ENCODE data around the gene MYO1D.

The MYO1D gene

DNA sequence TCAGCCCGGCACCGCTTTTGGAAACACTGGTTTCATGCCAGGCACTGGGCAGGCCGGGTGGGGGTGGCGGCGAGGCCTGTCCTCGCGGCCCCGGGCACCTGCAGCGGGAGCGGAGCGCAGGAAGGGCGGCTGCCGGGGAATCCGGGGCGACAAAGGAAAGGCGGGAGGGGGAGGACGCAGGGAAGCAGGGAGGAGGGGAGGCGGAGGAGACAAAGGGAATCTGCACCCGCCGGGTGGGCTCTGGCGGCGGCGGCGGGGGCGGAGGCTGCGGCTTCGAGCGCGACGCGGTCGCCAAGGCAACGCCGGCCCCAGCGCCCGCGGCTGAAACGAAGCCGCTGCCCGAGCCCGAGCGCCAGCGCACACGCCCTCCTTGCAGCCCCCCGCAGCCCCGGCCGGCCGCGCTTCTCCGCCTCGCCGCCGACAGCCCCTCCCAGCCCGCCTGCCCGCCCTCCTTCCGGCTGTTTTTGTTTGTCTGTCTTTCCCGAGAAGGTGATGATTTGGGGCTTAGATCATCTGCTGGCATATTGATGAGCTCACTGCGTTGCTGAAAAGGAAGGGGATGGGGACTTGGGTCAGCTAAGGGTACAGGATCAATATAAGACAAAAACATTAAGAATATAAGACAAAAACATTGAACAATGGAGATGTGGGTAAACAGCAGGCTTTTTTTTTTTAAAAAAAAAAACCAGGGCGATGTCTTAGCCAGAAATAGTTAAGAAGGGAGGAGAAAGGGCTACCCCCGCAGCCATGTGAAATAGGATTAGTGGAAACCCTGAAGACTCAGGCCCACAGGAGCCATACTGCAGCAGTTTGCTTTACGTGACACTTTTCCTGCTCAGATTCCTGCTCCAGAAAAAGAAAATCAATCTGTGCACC is 357.5 kb downstream of the MYO1D start:
- Histone ChIP-seq H3K9me3 (ENCODE audit: control insufficient read depth in 2 of 2, low read length in 2 of 2) (no peaks in the 10 kb centered on the region), H3K27ac (ENCODE audit: low read length) (no peak overlapping the region), H3K9ac (ENCODE audit: low read length in 2 of 2) (peak overlapping the region in 1 of 2 donors; percentile 13), H3K36me3 (ENCODE audit: control insufficient read depth in 2 of 2, insufficient read depth in 2 of 2, low read length in 2 of 2) (no peaks in the 10 kb centered on the region), H3K27me3 (ENCODE audit: control insufficient read depth in 1 of 2, insufficient read depth in 2 of 2, low read length in 2 of 2) (no peaks in the 10 kb centered on the region), H3K4me3 (ENCODE audit: low read length in 2 of 2) (peak overlapping the region; percentile 57 to 69), H3K4me1 (ENCODE audit: control insufficient read depth, insufficient read depth, low read length) (peaks cover 11% of the 10 kb centered on the region)

DNA sequence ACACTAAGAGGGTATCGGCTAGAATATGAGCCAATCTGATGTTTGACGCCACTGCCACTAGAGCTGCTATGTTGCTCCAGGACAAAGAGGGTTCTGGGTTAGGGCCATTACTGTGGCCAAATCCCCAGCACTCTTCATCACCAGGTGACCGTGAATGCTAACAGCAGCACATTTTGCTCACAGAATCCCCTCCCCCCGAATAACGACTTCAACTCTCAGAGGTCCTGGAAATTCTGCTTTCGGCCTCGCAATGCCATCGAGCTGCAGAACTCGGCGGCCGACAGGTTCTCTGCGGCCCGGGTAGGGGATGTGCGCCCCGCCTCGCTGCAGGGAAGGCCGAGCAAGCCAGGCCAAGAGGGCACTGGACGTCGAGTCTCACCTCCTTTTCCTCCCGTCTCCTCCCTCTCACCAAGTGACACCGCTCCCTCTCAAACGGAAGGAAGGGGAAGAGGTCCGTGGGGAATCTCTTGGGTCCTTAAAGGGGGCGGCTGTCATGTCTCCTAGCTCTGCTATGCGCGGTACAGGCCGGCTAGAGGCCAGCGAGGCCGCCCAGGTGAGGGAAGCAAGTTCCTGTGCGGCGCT is 358.2 kb downstream of the MYO1D start:
- no peak overlapping the region for H3K27ac ChIP-seq (ENCODE audit: low read length)
- H3K9me3 ChIP-seq (ENCODE audit: control insufficient read depth in 2 of 2, low read length in 2 of 2): no peaks in the 10 kb centered on the region
- no peak overlapping the region for H3K9ac ChIP-seq (ENCODE audit: low read length in 2 of 2)
- H3K36me3 ChIP-seq (ENCODE audit: control insufficient read depth in 2 of 2, insufficient read depth in 2 of 2, low read length in 2 of 2): no peaks in the 10 kb centered on the region
- no peaks in the 10 kb centered on the region for H3K27me3 ChIP-seq (ENCODE audit: control insufficient read depth in 1 of 2, insufficient read depth in 2 of 2, low read length in 2 of 2)
- H3K4me1 ChIP-seq (ENCODE audit: control insufficient read depth, insufficient read depth, low read length): peaks cover 11% of the 10 kb centered on the region
- H3K4me3 ChIP-seq (ENCODE audit: low read length in 2 of 2): peak overlapping the region; percentile 57 to 69

DNA sequence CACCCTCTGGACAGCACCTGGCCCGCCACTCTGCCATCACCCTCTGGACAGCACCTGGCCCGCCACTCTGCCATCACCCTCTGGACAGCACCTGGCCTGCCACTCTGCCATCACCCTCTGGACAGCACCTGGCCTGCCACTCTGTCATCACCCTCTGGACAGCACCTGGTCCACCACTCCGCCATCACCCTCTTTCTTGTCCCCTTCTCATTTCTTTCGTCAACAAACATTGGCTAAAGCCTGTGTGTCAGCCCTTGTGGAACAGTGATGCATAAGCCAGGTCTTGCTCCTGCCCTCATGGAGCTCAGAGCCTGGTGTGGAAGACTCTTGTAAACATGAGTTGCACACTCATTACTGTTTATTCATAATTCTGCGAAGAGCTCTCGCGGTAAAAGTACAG is 358.9 kb downstream of the MYO1D start:
- Histone ChIP-seq H3K9me3 (ENCODE audit: control insufficient read depth in 2 of 2, low read length in 2 of 2) (no peaks in the 10 kb centered on the region), H3K4me3 (ENCODE audit: low read length in 2 of 2) (no peak overlapping the region), H3K36me3 (ENCODE audit: control insufficient read depth in 2 of 2, insufficient read depth in 2 of 2, low read length in 2 of 2) (no peaks in the 10 kb centered on the region), H3K27ac (ENCODE audit: low read length) (no peak overlapping the region), H3K9ac (ENCODE audit: low read length in 2 of 2) (no peak overlapping the region), H3K27me3 (ENCODE audit: control insufficient read depth in 1 of 2, insufficient read depth in 2 of 2, low read length in 2 of 2) (no peaks in the 10 kb centered on the region), H3K4me1 (ENCODE audit: control insufficient read depth, insufficient read depth, low read length) (peaks cover 11% of the 10 kb centered on the region)

- Histone ChIP-seq H3K4me3 (ENCODE audit: low read length in 2 of 2) (no peak overlapping the region), H3K9me3 (ENCODE audit: control insufficient read depth in 2 of 2, low read length in 2 of 2) (no peaks in the 10 kb centered on the region), H3K9ac (ENCODE audit: low read length in 2 of 2) (no peak overlapping the region), H3K4me1 (ENCODE audit: control insufficient read depth, insufficient read depth, low read length) (peaks cover 11% of the 10 kb centered on the region), H3K36me3 (ENCODE audit: control insufficient read depth in 2 of 2, insufficient read depth in 2 of 2, low read length in 2 of 2) (no peaks in the 10 kb centered on the region), H3K27me3 (ENCODE audit: control insufficient read depth in 1 of 2, insufficient read depth in 2 of 2, low read length in 2 of 2) (no peaks in the 10 kb centered on the region), H3K27ac (ENCODE audit: low read length) (no peak overlapping the region)
Measured at GRCh38 chr17:32516940-32517701, 359.8 kb downstream of the MYO1D start.

GRCh38 chr17:32516450-32516849 is 360.5 kb downstream of the MYO1D start:
- Histone ChIP-seq H3K27me3 (ENCODE audit: control insufficient read depth in 1 of 2, insufficient read depth in 2 of 2, low read length in 2 of 2) (no peaks in the 10 kb centered on the region), H3K4me3 (ENCODE audit: low read length in 2 of 2) (no peak overlapping the region), H3K4me1 (ENCODE audit: control insufficient read depth, insufficient read depth, low read length) (peaks cover 11% of the 10 kb centered on the region), H3K9ac (ENCODE audit: low read length in 2 of 2) (no peak overlapping the region), H3K9me3 (ENCODE audit: control insufficient read depth in 2 of 2, low read length in 2 of 2) (no peaks in the 10 kb centered on the region), H3K36me3 (ENCODE audit: control insufficient read depth in 2 of 2, insufficient read depth in 2 of 2, low read length in 2 of 2) (no peaks in the 10 kb centered on the region), H3K27ac (ENCODE audit: low read length) (no peak overlapping the region)

GRCh38 chr17:32515677-32516383 is 361.1 kb downstream of the MYO1D start:
- H3K4me1 ChIP-seq (ENCODE audit: control insufficient read depth, insufficient read depth, low read length): peaks cover 11% of the 10 kb centered on the region
- no peak overlapping the region for H3K27ac ChIP-seq (ENCODE audit: low read length)
- H3K9ac ChIP-seq (ENCODE audit: low read length in 2 of 2): no peak overlapping the region
- H3K36me3 ChIP-seq (ENCODE audit: control insufficient read depth in 2 of 2, insufficient read depth in 2 of 2, low read length in 2 of 2): no peaks in the 10 kb centered on the region
- H3K4me3 ChIP-seq (ENCODE audit: low read length in 2 of 2): no peak overlapping the region
- no peaks in the 10 kb centered on the region for H3K27me3 ChIP-seq (ENCODE audit: control insufficient read depth in 1 of 2, insufficient read depth in 2 of 2, low read length in 2 of 2)
- H3K9me3 ChIP-seq (ENCODE audit: control insufficient read depth in 2 of 2, low read length in 2 of 2): no peaks in the 10 kb centered on the region

DNA sequence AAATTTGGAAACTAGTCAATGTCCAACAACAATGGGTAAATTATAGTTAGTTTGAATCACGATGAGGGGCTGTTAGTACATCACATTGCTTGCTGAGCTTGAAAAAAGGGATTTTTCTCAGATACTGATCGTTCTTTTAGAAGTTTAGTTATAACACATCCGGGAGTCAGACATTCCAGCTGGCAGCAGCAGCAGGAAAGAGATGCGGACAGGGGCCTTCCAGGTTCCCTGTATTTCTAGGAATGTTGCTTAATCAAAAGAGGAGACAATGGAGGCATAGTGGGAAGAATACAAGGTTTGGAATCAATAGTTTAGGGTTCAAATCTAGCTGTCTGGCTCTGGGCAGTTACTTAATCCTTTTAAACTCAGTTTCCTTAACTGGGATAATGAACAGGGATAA is 362.3 kb downstream of the MYO1D start:
- Histone ChIP-seq H3K9ac (ENCODE audit: low read length in 2 of 2) (no peak overlapping the region), H3K27me3 (ENCODE audit: control insufficient read depth in 1 of 2, insufficient read depth in 2 of 2, low read length in 2 of 2) (no peaks in the 10 kb centered on the region), H3K4me1 (ENCODE audit: control insufficient read depth, insufficient read depth, low read length) (peaks cover 6% of the 10 kb centered on the region), H3K9me3 (ENCODE audit: control insufficient read depth in 2 of 2, low read length in 2 of 2) (no peaks in the 10 kb centered on the region), H3K4me3 (ENCODE audit: low read length in 2 of 2) (no peak overlapping the region), H3K36me3 (ENCODE audit: control insufficient read depth in 2 of 2, insufficient read depth in 2 of 2, low read length in 2 of 2) (no peaks in the 10 kb centered on the region), H3K27ac (ENCODE audit: low read length) (no peak overlapping the region)

GRCh38 chr17:32513579-32513978 is 363.3 kb downstream of the MYO1D start:
- H3K27me3 ChIP-seq (ENCODE audit: control insufficient read depth in 1 of 2, insufficient read depth in 2 of 2, low read length in 2 of 2): no peaks in the 10 kb centered on the region
- no peaks in the 10 kb centered on the region for H3K4me1 ChIP-seq (ENCODE audit: control insufficient read depth, insufficient read depth, low read length)
- H3K9me3 ChIP-seq (ENCODE audit: control insufficient read depth in 2 of 2, low read length in 2 of 2): no peaks in the 10 kb centered on the region
- no peaks in the 10 kb centered on the region for H3K36me3 ChIP-seq (ENCODE audit: control insufficient read depth in 2 of 2, insufficient read depth in 2 of 2, low read length in 2 of 2)
- no peak overlapping the region for H3K27ac ChIP-seq (ENCODE audit: low read length)
- H3K4me3 ChIP-seq (ENCODE audit: low read length in 2 of 2): no peak overlapping the region
- no peak overlapping the region for H3K9ac ChIP-seq (ENCODE audit: low read length in 2 of 2)

- Histone ChIP-seq H3K4me3 (ENCODE audit: low read length in 2 of 2) (no peak overlapping the region), H3K36me3 (ENCODE audit: control insufficient read depth in 2 of 2, insufficient read depth in 2 of 2, low read length in 2 of 2) (no peaks in the 10 kb centered on the region), H3K27ac (ENCODE audit: low read length) (no peak overlapping the region), H3K4me1 (ENCODE audit: control insufficient read depth, insufficient read depth, low read length) (no peaks in the 10 kb centered on the region), H3K27me3 (ENCODE audit: control insufficient read depth in 1 of 2, insufficient read depth in 2 of 2, low read length in 2 of 2) (no peaks in the 10 kb centered on the region), H3K9ac (ENCODE audit: low read length in 2 of 2) (no peak overlapping the region), H3K9me3 (ENCODE audit: control insufficient read depth in 2 of 2, low read length in 2 of 2) (no peaks in the 10 kb centered on the region)
Measured at GRCh38 chr17:32512328-32512727, 364.6 kb downstream of the MYO1D start.

DNA sequence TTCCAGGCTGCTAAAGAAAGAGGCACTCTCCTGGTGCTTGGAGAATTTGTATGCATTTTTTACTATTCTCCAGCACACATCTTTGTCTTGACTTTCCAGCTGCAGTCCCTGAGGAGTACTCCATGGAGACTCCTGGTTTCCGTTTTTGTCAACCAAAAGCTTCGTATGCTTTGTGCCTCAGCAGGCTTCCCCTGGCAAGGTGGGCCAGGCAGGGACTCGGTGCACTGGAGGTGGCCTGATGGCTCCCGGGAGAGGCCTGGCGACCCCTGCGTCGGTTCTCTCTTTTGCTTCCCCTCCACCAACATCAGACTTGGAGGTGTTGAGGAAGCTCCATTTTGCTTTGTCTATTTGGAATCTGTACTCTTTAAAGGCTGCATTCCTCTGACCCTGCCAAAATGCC is 366.5 kb downstream of the MYO1D start:
- H3K27ac ChIP-seq (ENCODE audit: low read length): no peak overlapping the region
- no peaks in the 10 kb centered on the region for H3K4me1 ChIP-seq (ENCODE audit: control insufficient read depth, insufficient read depth, low read length)
- H3K9ac ChIP-seq (ENCODE audit: low read length in 2 of 2): no peak overlapping the region
- H3K27me3 ChIP-seq (ENCODE audit: control insufficient read depth in 1 of 2, insufficient read depth in 2 of 2, low read length in 2 of 2): no peaks in the 10 kb centered on the region
- no peaks in the 10 kb centered on the region for H3K9me3 ChIP-seq (ENCODE audit: control insufficient read depth in 2 of 2, low read length in 2 of 2)
- no peak overlapping the region for H3K4me3 ChIP-seq (ENCODE audit: low read length in 2 of 2)
- H3K36me3 ChIP-seq (ENCODE audit: control insufficient read depth in 2 of 2, insufficient read depth in 2 of 2, low read length in 2 of 2): no peaks in the 10 kb centered on the region
